Gastrocnemius medialis (tissue), 4 donors: Measurements from ENCODE around the gene APC.

ENCODE experiments used
- POLR2A ChIP-seq, 2 donors: fragments of 450-650 bp; IDR thresholded peaks; one replicate each; pipeline ENCODE4 v1.6.1; 2017; ENCODE audit warnings: antibody characterized with exemption in 2 of 2, mild to moderate bottlenecking in 2 of 2, moderate library complexity in 2 of 2
- TF ChIP-seq, protein P1 (sequence below), 5 experiments: fragments of 450-650 bp in 3 of 5; fragments of 200-600 bp in 2 of 5; sonication (generic) in 2 of 5; IDR thresholded peaks in 4 of 5; conservative IDR thresholded peaks in 1 of 5; 1 replicate in 4 of 5; 2 replicates in 1 of 5; pipeline ENCODE4 v1.5.1; 2016 to 2019; ENCODE audit warnings: antibody characterized with exemption in 5 of 5, mild to moderate bottlenecking in 3 of 5, moderate library complexity in 3 of 5

DNA sequence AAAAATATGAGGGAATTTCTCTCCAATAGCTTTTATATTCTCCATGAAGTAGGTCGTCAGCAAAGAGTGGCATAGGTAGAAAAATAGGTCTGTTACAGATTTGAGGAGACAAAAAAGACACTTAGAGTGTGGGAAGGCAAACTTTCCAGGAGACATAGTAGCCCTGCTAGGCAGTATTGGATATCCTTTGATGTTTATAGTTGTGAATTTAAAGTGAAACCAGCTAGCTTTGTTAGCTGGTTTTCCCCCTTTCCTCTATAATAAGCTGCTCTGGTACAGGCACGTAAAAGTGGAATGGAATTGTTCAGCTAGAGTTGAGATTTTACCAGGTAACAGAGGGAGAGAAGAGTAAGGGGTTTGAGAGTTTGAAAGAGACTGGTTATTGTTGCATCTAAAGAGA, 17.1 kb upstream of the APC start:
- TF ChIP-seq, protein P1, sequence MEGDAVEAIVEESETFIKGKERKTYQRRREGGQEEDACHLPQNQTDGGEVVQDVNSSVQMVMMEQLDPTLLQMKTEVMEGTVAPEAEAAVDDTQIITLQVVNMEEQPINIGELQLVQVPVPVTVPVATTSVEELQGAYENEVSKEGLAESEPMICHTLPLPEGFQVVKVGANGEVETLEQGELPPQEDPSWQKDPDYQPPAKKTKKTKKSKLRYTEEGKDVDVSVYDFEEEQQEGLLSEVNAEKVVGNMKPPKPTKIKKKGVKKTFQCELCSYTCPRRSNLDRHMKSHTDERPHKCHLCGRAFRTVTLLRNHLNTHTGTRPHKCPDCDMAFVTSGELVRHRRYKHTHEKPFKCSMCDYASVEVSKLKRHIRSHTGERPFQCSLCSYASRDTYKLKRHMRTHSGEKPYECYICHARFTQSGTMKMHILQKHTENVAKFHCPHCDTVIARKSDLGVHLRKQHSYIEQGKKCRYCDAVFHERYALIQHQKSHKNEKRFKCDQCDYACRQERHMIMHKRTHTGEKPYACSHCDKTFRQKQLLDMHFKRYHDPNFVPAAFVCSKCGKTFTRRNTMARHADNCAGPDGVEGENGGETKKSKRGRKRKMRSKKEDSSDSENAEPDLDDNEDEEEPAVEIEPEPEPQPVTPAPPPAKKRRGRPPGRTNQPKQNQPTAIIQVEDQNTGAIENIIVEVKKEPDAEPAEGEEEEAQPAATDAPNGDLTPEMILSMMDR (IDR thresholded peaks at IDR 0.05 in 4 of 5, conservative IDR thresholded peaks at IDR 0.05 in 1 of 5): no peak
- TF ChIP-seq POLR2A (IDR thresholded peaks at IDR 0.05): no peak
